ENCODE measurements around the gene LETM1.

- TF ChIP-seq ZFP3 (CRISPR knock-in tag; IDR thresholded peaks at IDR 0.05) (no peak), ZFP30 (CRISPR knock-in tag; IDR thresholded peaks at IDR 0.05) (no peak), CSDC2 (CRISPR knock-in tag; IDR thresholded peaks at IDR 0.05) (no peak), ISL1 (CRISPR knock-in tag; IDR thresholded peaks at IDR 0.05) (no peak), POU6F1 (CRISPR knock-in tag; IDR thresholded peaks at IDR 0.05; ENCODE audit: borderline replicate concordance, low read depth) (no peak), ESRRG (CRISPR knock-in tag; IDR thresholded peaks at IDR 0.05) (no peak), TCF4 (CRISPR knock-in tag; IDR thresholded peaks at IDR 0.05; ENCODE audit: borderline replicate concordance) (no peak), PPARA (CRISPR knock-in tag; IDR thresholded peaks at IDR 0.05; ENCODE audit: borderline replicate concordance) (no peak), OSR1 (CRISPR knock-in tag; IDR thresholded peaks at IDR 0.05) (no peak)
- TF ChIP-seq, protein P1, sequence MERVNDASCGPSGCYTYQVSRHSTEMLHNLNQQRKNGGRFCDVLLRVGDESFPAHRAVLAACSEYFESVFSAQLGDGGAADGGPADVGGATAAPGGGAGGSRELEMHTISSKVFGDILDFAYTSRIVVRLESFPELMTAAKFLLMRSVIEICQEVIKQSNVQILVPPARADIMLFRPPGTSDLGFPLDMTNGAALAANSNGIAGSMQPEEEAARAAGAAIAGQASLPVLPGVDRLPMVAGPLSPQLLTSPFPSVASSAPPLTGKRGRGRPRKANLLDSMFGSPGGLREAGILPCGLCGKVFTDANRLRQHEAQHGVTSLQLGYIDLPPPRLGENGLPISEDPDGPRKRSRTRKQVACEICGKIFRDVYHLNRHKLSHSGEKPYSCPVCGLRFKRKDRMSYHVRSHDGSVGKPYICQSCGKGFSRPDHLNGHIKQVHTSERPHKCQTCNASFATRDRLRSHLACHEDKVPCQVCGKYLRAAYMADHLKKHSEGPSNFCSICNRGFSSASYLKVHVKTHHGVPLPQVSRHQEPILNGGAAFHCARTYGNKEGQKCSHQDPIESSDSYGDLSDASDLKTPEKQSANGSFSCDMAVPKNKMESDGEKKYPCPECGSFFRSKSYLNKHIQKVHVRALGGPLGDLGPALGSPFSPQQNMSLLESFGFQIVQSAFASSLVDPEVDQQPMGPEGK (CRISPR knock-in tag; IDR thresholded peaks at IDR 0.05; ENCODE audit: borderline replicate concordance), result no peak
- TF ChIP-seq, protein P2, sequence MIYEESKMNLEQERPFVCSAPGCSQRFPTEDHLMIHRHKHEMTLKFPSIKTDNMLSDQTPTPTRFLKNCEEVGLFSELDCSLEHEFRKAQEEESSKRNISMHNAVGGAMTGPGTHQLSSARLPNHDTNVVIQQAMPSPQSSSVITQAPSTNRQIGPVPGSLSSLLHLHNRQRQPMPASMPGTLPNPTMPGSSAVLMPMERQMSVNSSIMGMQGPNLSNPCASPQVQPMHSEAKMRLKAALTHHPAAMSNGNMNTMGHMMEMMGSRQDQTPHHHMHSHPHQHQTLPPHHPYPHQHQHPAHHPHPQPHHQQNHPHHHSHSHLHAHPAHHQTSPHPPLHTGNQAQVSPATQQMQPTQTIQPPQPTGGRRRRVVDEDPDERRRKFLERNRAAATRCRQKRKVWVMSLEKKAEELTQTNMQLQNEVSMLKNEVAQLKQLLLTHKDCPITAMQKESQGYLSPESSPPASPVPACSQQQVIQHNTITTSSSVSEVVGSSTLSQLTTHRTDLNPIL (CRISPR knock-in tag; IDR thresholded peaks at IDR 0.05; ENCODE audit: low read depth), result no peak
- TF ChIP-seq, protein P3, sequence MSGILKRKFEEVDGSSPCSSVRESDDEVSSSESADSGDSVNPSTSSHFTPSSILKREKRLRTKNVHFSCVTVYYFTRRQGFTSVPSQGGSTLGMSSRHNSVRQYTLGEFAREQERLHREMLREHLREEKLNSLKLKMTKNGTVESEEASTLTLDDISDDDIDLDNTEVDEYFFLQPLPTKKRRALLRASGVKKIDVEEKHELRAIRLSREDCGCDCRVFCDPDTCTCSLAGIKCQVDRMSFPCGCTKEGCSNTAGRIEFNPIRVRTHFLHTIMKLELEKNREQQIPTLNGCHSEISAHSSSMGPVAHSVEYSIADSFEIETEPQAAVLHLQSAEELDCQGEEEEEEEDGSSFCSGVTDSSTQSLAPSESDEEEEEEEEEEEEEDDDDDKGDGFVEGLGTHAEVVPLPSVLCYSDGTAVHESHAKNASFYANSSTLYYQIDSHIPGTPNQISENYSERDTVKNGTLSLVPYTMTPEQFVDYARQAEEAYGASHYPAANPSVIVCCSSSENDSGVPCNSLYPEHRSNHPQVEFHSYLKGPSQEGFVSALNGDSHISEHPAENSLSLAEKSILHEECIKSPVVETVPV (CRISPR knock-in tag; IDR thresholded peaks at IDR 0.05), result no peak
Measured at GRCh38 chr4:1805493-1806222, 50.3 kb downstream of the LETM1 start.

Data from SK-N-SH treated with all-trans-retinoic acid at 6 μM for 48 hours (cell line).